Activated T-cell treated with anti-CD3 and anti-CD28 coated beads, Interleukin-2, amount 50 U/mL, for 48 hours (primary cell): ENCODE measurements around the gene CHST6.
"Not testable (repeated sequence)": the region's sequence is repeated elsewhere in the genome, so short reads cannot be mapped to it uniquely, and the experiment has no call there.

Source experiments
- DNase-seq, 2 experiments: peaks; one replicate each; pipeline ENCODE4 v3.0.0-alpha.2; 2020

Gene CHST6

DNA sequence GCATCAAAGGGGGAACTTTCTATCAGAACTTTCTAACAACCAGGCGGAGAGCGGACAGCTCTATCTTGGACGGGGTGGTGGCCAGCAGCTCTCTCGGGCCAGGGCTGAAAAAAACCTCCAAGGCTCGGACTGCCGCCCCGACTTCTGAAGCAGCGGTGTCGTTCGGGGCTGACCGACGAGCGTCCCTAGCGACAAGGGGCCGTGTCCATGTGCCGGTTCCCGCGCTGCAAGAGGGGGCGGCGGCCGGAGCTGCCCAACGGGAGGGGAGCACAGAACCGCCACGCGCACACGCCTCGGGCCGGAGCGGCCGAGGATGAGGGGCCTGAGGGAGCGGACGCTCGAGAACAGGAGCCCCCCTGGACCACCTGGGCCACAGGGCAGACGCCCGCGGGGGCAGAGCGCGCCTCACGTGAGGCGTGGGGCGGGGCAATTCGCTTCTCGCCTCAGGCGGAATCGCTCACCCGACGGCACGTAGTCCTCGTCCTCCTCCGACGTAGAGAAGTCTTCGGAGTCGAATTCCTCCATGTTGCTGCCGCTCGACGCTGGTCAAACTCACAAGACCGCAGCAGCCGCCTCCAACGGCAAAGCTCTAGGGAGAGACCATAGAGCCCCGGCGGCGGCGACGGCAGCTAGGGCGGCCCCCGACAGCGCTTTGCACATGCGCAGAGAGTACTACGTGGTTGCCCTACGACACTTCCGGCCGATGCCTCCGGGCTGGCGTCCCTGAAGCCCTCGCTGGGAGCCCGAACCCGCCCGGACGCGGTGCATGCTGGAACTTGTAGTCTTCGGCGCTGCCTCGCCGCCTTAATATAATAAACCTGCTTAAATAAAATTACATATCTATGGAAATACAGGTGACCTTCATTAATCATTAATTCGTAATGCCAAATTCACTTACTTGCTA lies 62.2 kb downstream of the CHST6 start, which contains the start of gene CFDP1:
Gene CFDP1 (minus strand): TSS at position 676 of the 904 bp plus-strand sequence. CDS start 151 bp downstream, at position 525.
- DNase-seq = peak; percentile 95

DNA sequence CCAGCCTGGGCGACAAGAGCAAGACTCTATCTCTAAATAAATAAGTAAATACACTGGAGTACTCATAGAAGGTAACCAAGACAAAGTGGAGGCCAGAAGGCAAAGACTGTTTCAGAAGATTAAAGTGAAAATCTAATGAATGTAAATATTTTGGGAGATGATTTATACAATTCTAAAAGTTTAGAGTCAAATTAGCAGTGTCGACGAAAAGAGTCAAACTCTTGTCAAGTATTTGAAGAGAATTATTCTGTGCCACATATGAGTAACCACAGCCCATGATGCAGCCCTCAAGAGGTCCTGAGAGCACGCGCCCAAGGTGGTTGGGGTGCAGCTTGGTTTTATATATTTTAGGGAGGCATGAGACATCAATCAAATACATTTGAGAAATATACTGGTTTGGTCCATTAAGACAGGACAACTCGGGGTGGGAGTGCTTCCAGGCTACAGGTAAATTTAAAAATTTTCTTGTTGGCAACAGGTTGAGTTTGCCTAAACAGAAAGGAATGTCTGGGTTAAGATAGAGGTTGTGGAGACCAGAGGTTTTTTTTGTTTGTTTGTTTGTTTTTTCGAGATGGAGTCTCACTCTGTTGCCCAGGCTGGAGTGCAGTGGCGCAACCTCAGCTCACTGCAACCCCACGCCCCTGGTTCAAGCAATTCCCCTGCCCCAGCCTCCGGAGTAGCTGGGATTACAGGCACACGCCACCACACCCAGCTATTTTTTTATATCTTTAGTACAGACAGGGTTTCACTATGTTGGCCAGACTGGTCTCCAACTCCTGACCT lies 65.4 kb downstream of the CHST6 start:
- DNase-seq = no peak

DNA sequence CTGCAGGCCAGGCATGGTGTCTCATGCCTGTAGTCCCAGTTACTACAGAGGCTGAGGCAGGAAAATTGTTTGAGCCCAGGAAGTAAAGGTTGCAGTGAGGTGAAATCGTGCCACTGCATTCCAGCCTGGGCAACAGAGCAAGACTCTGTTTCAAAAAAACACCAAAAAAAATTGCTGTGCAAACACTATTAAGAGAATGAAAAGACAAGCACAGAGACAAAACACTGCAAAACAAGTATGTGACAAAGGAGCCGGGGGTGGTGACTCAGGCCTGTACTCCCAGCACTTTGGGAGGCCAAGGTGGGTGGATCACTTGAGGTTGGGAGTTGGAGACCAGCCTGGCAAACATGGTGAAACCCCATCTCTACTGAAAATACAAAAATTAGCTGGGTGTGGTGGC lies 68.7 kb downstream of the CHST6 start:
- not testable (repeated sequence) for DNase-seq

DNA sequence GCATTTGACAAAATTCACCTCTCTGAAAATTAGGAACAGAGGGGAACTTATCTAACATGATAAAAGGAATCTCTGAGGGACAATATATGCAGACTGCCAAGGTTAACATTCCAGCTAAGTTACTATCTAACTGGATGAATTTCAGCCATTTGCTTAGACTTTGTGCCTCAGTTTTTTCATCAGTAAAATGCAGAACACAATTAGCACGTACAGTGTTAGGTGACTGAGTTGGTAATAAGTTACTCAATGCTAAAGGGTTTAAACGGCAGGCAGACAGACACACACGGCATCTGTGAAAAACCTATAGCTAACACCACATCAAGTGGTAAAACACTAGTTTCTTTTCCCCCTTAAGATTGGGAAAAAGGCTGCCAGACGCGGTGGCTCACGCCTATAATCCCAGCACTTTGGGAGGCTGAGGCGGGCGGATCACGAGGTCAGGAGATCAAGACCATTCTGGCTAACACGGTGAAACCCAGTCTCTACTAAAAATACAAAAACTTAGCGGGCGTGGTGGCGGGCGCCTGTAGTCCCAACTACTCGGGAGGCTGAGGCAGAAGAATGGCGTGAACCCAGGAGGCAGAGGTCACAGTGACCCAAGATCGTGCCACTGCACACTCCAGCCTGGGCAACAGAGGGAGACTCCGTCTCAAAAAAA lies 71.0 kb downstream of the CHST6 start:
- DNase-seq = not testable (repeated sequence)

DNA sequence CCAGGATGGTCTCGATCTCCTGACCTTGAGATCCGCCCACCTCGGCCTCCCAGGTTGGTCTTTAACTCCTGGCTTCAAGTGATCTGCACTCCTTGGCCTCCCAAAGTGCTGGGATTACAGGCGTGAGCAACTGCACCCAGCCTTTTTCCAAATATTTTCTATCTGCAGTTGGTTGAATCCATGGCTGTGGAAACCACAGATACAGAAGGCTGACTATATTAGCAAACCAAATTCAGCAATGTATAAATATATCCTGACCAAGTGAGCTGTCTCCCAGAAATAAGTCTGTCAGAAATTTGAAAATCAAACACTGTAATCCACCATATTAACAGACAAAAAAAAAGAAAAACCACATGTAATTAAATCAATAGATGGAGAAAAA lies 71.5 kb downstream of the CHST6 start:
- no peak for DNase-seq
